Breast epithelium (tissue), 3 donors: ENCODE results near the gene OAT.

ENCODE experiments used
- POLR2AphosphoS5 ChIP-seq, 3 donors: sonication (generic); formaldehyde crosslinking; IDR thresholded peaks; one replicate each; pipeline ENCODE4 v1.6.1; 2017; ENCODE audit warnings: antibody characterized with exemption in 3 of 3
- TF ChIP-seq, protein P1 (sequence below), 3 donors: fragments of 450-650 bp; IDR thresholded peaks; one replicate each; pipeline ENCODE4 v1.5.1; 2016 to 2017; ENCODE audit warnings: antibody characterized with exemption in 3 of 3, mild to moderate bottlenecking in 3 of 3, moderate library complexity in 3 of 3

DNA sequence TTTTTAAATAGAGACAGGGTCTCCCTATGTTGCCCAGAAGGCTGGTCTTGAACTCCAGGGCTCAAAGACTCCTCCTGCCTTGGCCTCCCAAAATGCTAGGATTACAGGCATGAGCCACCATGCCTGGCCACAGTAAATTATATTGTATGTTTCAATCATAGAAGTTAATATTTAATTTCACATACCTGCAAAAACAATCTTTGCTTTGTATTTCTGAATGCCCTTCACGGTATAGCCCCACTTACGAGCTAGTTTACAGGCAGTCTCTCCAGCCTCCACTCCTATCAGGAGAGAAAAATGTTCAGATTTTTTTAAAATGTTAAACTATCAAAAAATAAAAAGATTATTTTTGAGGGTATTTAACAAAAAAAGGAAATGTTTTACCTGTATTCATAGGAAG lies 10.4 kb downstream of the OAT start:
- TF ChIP-seq, protein P1, sequence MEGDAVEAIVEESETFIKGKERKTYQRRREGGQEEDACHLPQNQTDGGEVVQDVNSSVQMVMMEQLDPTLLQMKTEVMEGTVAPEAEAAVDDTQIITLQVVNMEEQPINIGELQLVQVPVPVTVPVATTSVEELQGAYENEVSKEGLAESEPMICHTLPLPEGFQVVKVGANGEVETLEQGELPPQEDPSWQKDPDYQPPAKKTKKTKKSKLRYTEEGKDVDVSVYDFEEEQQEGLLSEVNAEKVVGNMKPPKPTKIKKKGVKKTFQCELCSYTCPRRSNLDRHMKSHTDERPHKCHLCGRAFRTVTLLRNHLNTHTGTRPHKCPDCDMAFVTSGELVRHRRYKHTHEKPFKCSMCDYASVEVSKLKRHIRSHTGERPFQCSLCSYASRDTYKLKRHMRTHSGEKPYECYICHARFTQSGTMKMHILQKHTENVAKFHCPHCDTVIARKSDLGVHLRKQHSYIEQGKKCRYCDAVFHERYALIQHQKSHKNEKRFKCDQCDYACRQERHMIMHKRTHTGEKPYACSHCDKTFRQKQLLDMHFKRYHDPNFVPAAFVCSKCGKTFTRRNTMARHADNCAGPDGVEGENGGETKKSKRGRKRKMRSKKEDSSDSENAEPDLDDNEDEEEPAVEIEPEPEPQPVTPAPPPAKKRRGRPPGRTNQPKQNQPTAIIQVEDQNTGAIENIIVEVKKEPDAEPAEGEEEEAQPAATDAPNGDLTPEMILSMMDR (IDR thresholded peaks at IDR 0.05) = no peak
- TF ChIP-seq POLR2AphosphoS5 (IDR thresholded peaks at IDR 0.05) = no peak
